ENCODE data around the gene ZBTB20.

Gene ZBTB20

GRCh38 chr3:114558271-114558670 is 588.8 kb downstream of the ZBTB20 start:
- no peak for DNase-seq

GRCh38 chr3:114557791-114558190 is 589.3 kb downstream of the ZBTB20 start:
- peak; percentile 40 for DNase-seq

- no peak for DNase-seq
These were observed 590.4 kb downstream of the ZBTB20 start for GRCh38 chr3:114556657-114557213.

- peak; percentile 31 for DNase-seq
These were observed 592.4 kb downstream of the ZBTB20 start for GRCh38 chr3:114554731-114555130.

GRCh38 chr3:114553949-114554593 is 593.0 kb downstream of the ZBTB20 start:
- DNase-seq: peak; percentile 16

GRCh38 chr3:114552527-114552812 is 594.6 kb downstream of the ZBTB20 start:
- DNase-seq: no peak

GRCh38 chr3:114551770-114552526 is 595.1 kb downstream of the ZBTB20 start:
- peak; percentile 77 for DNase-seq

- peak; percentile 66 for DNase-seq
These were observed 596.9 kb downstream of the ZBTB20 start for GRCh38 chr3:114550165-114550564.

- peak; percentile 54 for DNase-seq
These were observed 601.9 kb downstream of the ZBTB20 start for GRCh38 chr3:114545193-114545592.

- no peak for DNase-seq
These were observed 604.7 kb downstream of the ZBTB20 start for GRCh38 chr3:114542359-114542758.

GRCh38 chr3:114539525-114539924 is 607.6 kb downstream of the ZBTB20 start:
- DNase-seq: no peak

- DNase-seq: no peak
These were observed 608.9 kb downstream of the ZBTB20 start for GRCh38 chr3:114538211-114538610.

GRCh38 chr3:114528517-114528916 is 618.6 kb downstream of the ZBTB20 start:
- no peak for DNase-seq

GRCh38 chr3:114527036-114527644 is 619.9 kb downstream of the ZBTB20 start:
- no peak for DNase-seq

- no peak for DNase-seq
These were observed 621.8 kb downstream of the ZBTB20 start for GRCh38 chr3:114525278-114525677.

- DNase-seq: peak; percentile 80
These were observed 627.7 kb downstream of the ZBTB20 start for GRCh38 chr3:114519415-114519814.

GRCh38 chr3:114518206-114518808 is 628.8 kb downstream of the ZBTB20 start:
- DNase-seq: no peak

- no peak for DNase-seq
These were observed 636.9 kb downstream of the ZBTB20 start for GRCh38 chr3:114510201-114510600.

GRCh38 chr3:114509756-114510155 is 637.3 kb downstream of the ZBTB20 start:
- DNase-seq: no peak

- no peak for DNase-seq
These were observed 638.1 kb downstream of the ZBTB20 start for GRCh38 chr3:114508976-114509375.

- DNase-seq: no peak
These were observed 638.9 kb downstream of the ZBTB20 start for GRCh38 chr3:114508208-114508607.

- no peak for DNase-seq
These were observed 640.3 kb downstream of the ZBTB20 start for GRCh38 chr3:114506591-114507300.

Measured in NCI-H226 (cell line).